Choroid plexus epithelial cell (primary cell): Measurements from ENCODE around the gene RBP5.

Source experiments
- DNase-seq: peaks from one replicate; pipeline ENCODE4 v3.0.0-alpha.2; 2010; ENCODE audit warnings: low read depth
- H3K4me3 ChIP-seq: 2 replicates; pipeline ENCODE4 v1.5.1; 2011; ENCODE audit warnings: low read depth, mild to moderate bottlenecking, control low read depth, low read length, moderate library complexity
- CTCF ChIP-seq: conservative IDR thresholded peaks from 2 replicates; pipeline ENCODE4 v1.5.1; 2011; ENCODE audit warnings: low read depth, mild to moderate bottlenecking, control low read depth, inconsistent platforms, low read length, moderate library complexity

The RBP5 gene

GRCh38 chr12:7134396-7135166 lies 5.9 kb upstream of the RBP5 start:
- no peak overlapping the region for H3K4me3 ChIP-seq
- no peak for DNase-seq
- TF ChIP-seq CTCF, result no peak

GRCh38 chr12:7131502-7131866 lies 2.8 kb upstream of the RBP5 start:
- H3K4me3 ChIP-seq, result peak overlapping the region; percentile 75
- no peak for DNase-seq
- no peak for TF ChIP-seq CTCF

DNA sequence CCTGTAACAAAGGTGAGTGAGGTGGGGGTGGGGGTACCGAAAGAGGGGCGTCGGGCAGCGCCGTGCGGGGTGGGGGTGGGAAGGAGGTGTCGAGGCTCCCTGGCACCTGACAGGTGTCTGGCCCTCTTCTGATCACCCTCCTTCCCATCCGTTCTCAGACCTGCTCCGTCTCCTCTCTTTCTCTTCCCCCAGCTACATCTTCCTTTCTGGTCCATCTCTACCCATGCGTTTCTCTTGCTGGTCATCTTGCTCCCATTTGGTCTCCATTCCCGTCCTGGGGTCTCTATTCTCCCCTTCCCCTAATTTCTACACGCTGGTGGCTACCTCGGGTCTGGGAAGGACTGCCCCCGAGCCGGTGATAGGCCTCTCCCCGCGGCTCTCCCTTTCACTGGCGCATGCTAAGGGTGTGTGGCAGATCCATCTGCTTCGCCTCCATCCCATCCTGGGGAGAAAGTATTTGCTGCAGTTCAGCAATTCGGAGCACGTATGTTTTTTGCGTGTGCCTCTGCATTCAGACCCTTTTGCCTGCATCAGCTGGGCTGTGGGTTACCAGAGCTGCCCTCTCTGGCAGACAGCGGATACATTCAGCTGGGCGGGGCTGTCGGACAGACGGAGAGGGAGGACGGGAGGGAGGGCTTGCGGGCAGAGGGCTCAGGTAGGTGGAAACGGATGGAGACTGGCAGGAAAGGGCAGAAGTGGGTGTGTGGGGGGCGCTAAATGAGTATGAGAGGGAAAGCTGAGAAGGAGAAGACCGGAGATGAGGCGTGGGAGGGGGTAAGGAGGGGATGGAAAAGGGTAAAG lies 2.2 kb upstream of the RBP5 start:
- DNase-seq, result peak; percentile 63
- peak; percentile 15 for TF ChIP-seq CTCF
- peak overlapping the region; percentile 75 for H3K4me3 ChIP-seq

DNA sequence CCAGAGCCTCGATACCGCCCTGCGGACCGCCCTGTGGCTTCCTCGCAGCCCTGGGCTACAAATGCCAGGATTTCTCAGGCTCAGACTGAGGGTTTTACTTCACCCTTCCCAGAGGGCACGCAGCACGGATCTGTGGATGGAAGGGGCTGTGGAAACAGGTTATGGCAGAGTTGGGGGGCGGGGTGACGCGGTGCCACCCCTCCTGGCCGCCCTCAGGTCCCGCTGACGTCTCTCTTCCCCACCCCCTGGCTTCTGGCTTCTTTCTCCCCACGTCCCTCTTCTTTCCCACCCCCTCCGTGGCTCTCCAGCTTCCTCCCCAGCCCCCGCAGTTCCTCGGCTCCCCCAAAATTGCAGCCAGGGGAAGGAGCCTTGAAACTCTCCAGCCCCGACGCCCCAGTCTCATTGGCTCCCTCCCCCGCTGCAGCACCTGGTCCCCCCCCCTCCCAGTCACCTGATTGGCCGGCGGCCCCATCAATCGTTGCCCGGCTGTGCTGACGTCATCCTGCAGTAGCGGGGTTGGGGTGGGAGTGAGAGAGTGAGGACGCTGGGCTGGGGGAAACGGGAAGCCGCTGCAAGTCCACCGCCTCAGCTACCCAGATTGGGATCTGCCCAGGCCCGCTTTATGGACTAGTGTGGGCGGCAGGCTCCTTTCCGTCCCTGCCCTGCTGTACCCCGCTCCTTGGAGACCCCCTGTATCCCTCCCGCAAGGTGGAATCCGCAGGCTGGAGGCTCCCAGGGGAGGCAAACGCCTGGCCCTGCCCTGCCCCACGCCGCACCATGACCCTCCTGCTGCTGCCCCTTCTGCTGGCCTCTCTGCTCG lies 1.4 kb upstream of the RBP5 start, which contains the start of gene CLSTN3:
Gene CLSTN3, plus strand, starts transcription at position 500 of the 820 bp plus-strand sequence. Its CDS starts 278 bp downstream, at position 778.
- DNase-seq, result peak; percentile 79
- peak within 1 kb of the TSS; percentile 75 for H3K4me3 ChIP-seq
- no peak for TF ChIP-seq CTCF

DNA sequence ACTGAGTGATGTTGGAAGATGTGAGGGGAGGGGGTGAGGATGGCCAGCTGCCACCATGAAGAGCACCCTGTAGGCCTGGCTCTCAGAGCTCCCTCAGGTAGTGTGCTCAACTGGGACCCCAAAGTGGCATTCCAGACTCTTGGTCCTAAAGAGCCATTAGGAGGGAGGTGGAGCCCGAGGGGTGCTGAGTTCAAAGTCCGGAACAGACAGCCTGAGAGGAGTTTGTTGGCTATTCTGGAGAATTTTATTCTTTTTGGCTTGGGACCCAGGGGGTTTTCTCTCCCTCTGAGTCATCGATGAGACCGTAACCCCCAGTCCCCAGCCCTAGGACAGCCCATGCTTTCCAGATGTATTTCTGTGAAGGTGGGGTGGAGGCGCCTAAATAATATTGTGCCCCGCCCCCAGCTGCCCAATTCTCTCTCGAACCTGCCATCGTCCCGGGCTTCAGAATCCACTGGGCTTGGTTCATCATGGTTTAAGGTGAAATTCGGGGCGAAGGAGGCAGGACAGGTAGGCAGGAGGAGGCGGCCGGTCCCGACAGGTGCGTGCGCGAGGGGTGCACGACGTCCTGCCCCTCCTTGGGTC lies 690 bp upstream of the RBP5 start:
- DNase-seq, result no peak
- TF ChIP-seq CTCF, result no peak
- H3K4me3 ChIP-seq, result peak overlapping the region; percentile 75

- TF ChIP-seq CTCF, result no peak
- no peak for DNase-seq
- H3K4me3 ChIP-seq, result no peak overlapping the region
These were observed 618 bp downstream of the RBP5 start for GRCh38 chr12:7127916-7128626.
